CD14-positive monocyte (primary cell): ENCODE measurements around the gene AMTN. TPM values are rescaled to one million over a fixed set of nuclear protein-coding genes. Genes with fewer than 3 reads are reported as not detected.

ENCODE experiments used
- DNase-seq, 3 donors: peaks; one replicate each; pipeline ENCODE4 v3.0.0-alpha.2; 2011 to 2022
- H2AFZ ChIP-seq: 2 replicates; pipeline ENCODE4 v1.6.0; 2012; ENCODE audit warnings: mild to moderate bottlenecking, low read depth, low read length, inconsistent platforms; ENCODE audit not compliant: insufficient read depth, poor library complexity, severe bottlenecking
- H3K27ac ChIP-seq, 2 donors: 1 replicate in 1 of 2; 2 replicates in 1 of 2; pipeline ENCODE4 v1.5.1; 2012 to 2013; ENCODE audit warnings: low read length in 2 of 2, control low read depth in 1 of 2, inconsistent platforms in 1 of 2, low read depth in 1 of 2, mild to moderate bottlenecking in 1 of 2
- H3K27me3 ChIP-seq, 2 donors: one replicate each; pipeline versions ENCODE4 v1.6.0 to v1.6.1; 2011 to 2013; ENCODE audit warnings: low read length in 2 of 2; ENCODE audit not compliant: control insufficient read depth in 2 of 2, insufficient read depth in 2 of 2
- H3K36me3 ChIP-seq, 2 donors: replicated peaks in 1 of 2; 1 replicate in 1 of 2; 2 replicates in 1 of 2; pipeline versions ENCODE4 v1.5.1 to v1.6.1; 2012 to 2013; ENCODE audit warnings: low read length in 2 of 2, control low read depth in 1 of 2, inconsistent platforms in 1 of 2, mild to moderate bottlenecking in 1 of 2; ENCODE audit not compliant: insufficient read depth in 2 of 2, control insufficient read depth in 1 of 2
- H3K4me1 ChIP-seq, 2 donors: 1 replicate in 1 of 2; 2 replicates in 1 of 2; pipeline versions ENCODE4 v1.5.1 to v1.6.1; 2012 to 2013; ENCODE audit warnings: low read length in 2 of 2, control low read depth in 1 of 2, inconsistent platforms in 1 of 2, mild to moderate bottlenecking in 1 of 2, moderate library complexity in 1 of 2; ENCODE audit not compliant: insufficient read depth in 2 of 2, control insufficient read depth in 1 of 2
- H3K4me2 ChIP-seq: replicated peaks from 2 replicates; pipeline ENCODE3; 2012; ENCODE audit warnings: low read length, moderate library complexity, mild to moderate bottlenecking; ENCODE audit not compliant: poor library complexity, severe bottlenecking; ENCODE audit errors: extremely low read depth
- H3K4me3 ChIP-seq, 3 experiments: fragments of 200-600 bp in 1 of 3; sonication (generic) in 1 of 3; replicated peaks in 1 of 3; 1 replicate in 2 of 3; 2 replicates in 1 of 3; pipeline ENCODE4 v1.5.1; 2011 to 2013; ENCODE audit warnings: low read length in 3 of 3, mild to moderate bottlenecking in 3 of 3, control low read depth in 2 of 3, low read depth in 2 of 3, inconsistent platforms in 1 of 3, moderate library complexity in 1 of 3
- H3K79me2 ChIP-seq: 2 replicates; pipeline ENCODE4 v1.6.0; 2012; ENCODE audit warnings: mild to moderate bottlenecking, control low read depth, inconsistent platforms, low read length, moderate library complexity; ENCODE audit not compliant: insufficient read depth
- H3K9ac ChIP-seq: 2 replicates; pipeline ENCODE4 v1.6.0; 2017; ENCODE audit warnings: low read length, mild to moderate bottlenecking; ENCODE audit not compliant: insufficient read depth, poor library complexity, severe bottlenecking
- H3K9me3 ChIP-seq, 2 donors: replicated peaks in 1 of 2; 1 replicate in 1 of 2; 2 replicates in 1 of 2; pipeline versions ENCODE4 v1.5.1 to v1.6.1; 2012 to 2013; ENCODE audit warnings: low read length in 2 of 2, control low read depth in 1 of 2; ENCODE audit not compliant: control insufficient read depth in 1 of 2, insufficient read depth in 1 of 2
- H4K20me1 ChIP-seq: 2 replicates; pipeline ENCODE4 v1.6.0; 2012; ENCODE audit warnings: mild to moderate bottlenecking, low read length, control low read depth, moderate library complexity; ENCODE audit not compliant: insufficient read depth
- H3K27ac Mint-ChIP-seq, 7 donors: one replicate each; pipeline ENCODE4 v1.8.0; 2020; ENCODE audit warnings: mild to moderate bottlenecking in 7 of 7, mixed read lengths in 7 of 7, moderate library complexity in 6 of 7, inconsistent platforms in 2 of 7
- H3K27me3 Mint-ChIP-seq, 3 donors: one replicate each; pipeline ENCODE4 v1.8.0; 2021 to 2022; ENCODE audit warnings: low read depth in 3 of 3, mild to moderate bottlenecking in 3 of 3, mixed read lengths in 3 of 3, moderate library complexity in 3 of 3, inconsistent platforms in 1 of 3
- H3K36me3 Mint-ChIP-seq, 2 donors: one replicate each; pipeline ENCODE4 v1.8.0; 2020; ENCODE audit warnings: mixed read lengths in 2 of 2, inconsistent platforms in 1 of 2, mild to moderate bottlenecking in 1 of 2
- H3K4me1 Mint-ChIP-seq: one replicate; pipeline ENCODE4 v1.8.0; 2020; ENCODE audit warnings: mild to moderate bottlenecking, mixed read lengths
- H3K4me3 Mint-ChIP-seq, 2 donors: one replicate each; pipeline ENCODE4 v1.8.0; 2020; ENCODE audit warnings: mild to moderate bottlenecking in 2 of 2, mixed read lengths in 2 of 2, moderate library complexity in 1 of 2
- H3K9me3 Mint-ChIP-seq, 7 donors: one replicate each; pipeline ENCODE4 v1.8.0; 2020 to 2022; ENCODE audit warnings: mixed read lengths in 7 of 7, mild to moderate bottlenecking in 6 of 7, moderate library complexity in 6 of 7, inconsistent platforms in 2 of 7
- CTCF ChIP-seq: fragments of 200-600 bp; IDR thresholded peaks from one replicate; pipeline ENCODE4 v1.8.0; 2022; ENCODE audit warnings: antibody characterized with exemption, mild to moderate bottlenecking
- WGBS: methylation state at CpG from one replicate; pipeline ENCODE4 v1.1.5; 2013; ENCODE audit warnings: missing lambda C conversion rate; ENCODE audit not compliant: insufficient coverage; 5-methylcytosine and 5-hydroxymethylcytosine counted together
- intact Hi-C, 2 donors: fragments of 100-400 bp; cut with micrococcal nuclease; formaldehyde crosslinking; loops; one replicate each; pipeline versions ENCODE4 v1.15.0 to v1.15.1; 2023
- polyA plus RNA-seq, 3 donors: library from polyadenylated mRNA; depleted of rRNA in 1 of 3; unstranded in 2 of 3; stranded (reverse) in 1 of 3; fragments of 300-500 nt in 2 of 3; fragments of >200 nt in 1 of 3; fragmentation: Illumina TruSeq in 2 of 3; gene quantifications; 1 replicate in 2 of 3; 2 replicates in 1 of 3; pipeline ENCODE4 v1.2.3, GENCODE V29; 2012 to 2021

The AMTN gene
- polyA plus RNA-seq, 3 donors = not detected

- Histone ChIP-seq H2AFZ (no peak overlapping the region), H4K20me1 (no peaks in the 10 kb centered on the region), H3K4me2 (no peak overlapping the region), H3K9me3 (no peaks in the 10 kb centered on the region), H3K4me3 (no peak overlapping the region), H3K9ac (no peak overlapping the region), H3K27ac (no peak overlapping the region), H3K27me3 (no peaks in the 10 kb centered on the region), H3K79me2 (no peaks in the 10 kb centered on the region), H3K4me1 (no peaks in the 10 kb centered on the region), H3K36me3 (no peaks in the 10 kb centered on the region)
- H3K27me3 Mint-ChIP-seq = no peaks in the 10 kb centered on the region
- DNase-seq = no peak
- peaks cover 0 to 4% (median 2%) of the 10 kb centered on the region in 7 donors for H3K9me3 Mint-ChIP-seq
- H3K4me1 Mint-ChIP-seq = no peaks in the 10 kb centered on the region
- H3K4me3 Mint-ChIP-seq = no peak overlapping the region
- WGBS = 100% methylated on average over 2 of the region's 2 CpGs
- intact Hi-C loops = no loop called here
- H3K36me3 Mint-ChIP-seq = no peaks in the 10 kb centered on the region
- no peak overlapping the region for H3K27ac Mint-ChIP-seq
- no peak for TF ChIP-seq CTCF
Observed at GRCh38 chr4:70581980-70582379, 63.6 kb downstream of the AMTN start.

Other genes with a start within 250 kb of the AMTN start
- gene CABS1, start 183.6 kb upstream of the AMTN start, polyA plus RNA-seq = not detected
- not detected for gene SMR3A, start 157.8 kb upstream of the AMTN start, polyA plus RNA-seq
- gene SMR3B, start 135.4 kb upstream of the AMTN start, polyA plus RNA-seq = not detected
- not detected for gene OPRPN, start 120.6 kb upstream of the AMTN start, polyA plus RNA-seq
- gene MUC7, start 46.4 kb upstream of the AMTN start, polyA plus RNA-seq = not detected
- gene AMBN, start 73.7 kb downstream of the AMTN start, polyA plus RNA-seq = not detected
- not detected for gene ENAM, start 110.2 kb downstream of the AMTN start, polyA plus RNA-seq
- gene JCHAIN, start 147.9 kb downstream of the AMTN start, polyA plus RNA-seq = 1 to 10 TPM in 2 of 3 donors, under 1 TPM in 1; 0.41 to 6.0 (median 1.9) TPM
- gene UTP3, start 170.0 kb downstream of the AMTN start, polyA plus RNA-seq = 10 to 100 TPM in 1 of 3 donors, 1 to 10 TPM in 2; 3.0 to 10.8 (median 5.0) TPM
- 10 to 100 TPM; 11.1 to 37.3 (median 12.5) TPM for gene RUFY3, start 203.4 kb downstream of the AMTN start, polyA plus RNA-seq